HG03342 (cell line): Measurements from ENCODE around the gene SNRNP40.
"Not testable (repeated sequence)": the region's sequence is repeated elsewhere in the genome, so short reads cannot be mapped to it uniquely, and the experiment has no call there.

Source experiments
- ATAC-seq: cut with Tn5 transposase; IDR thresholded peaks from one replicate; pipeline ENCODE4 v1.9.1; 2021; ENCODE audit warnings: mild to moderate bottlenecking, moderate library complexity; ENCODE audit not compliant: unreplicated experiment

Gene SNRNP40

DNA sequence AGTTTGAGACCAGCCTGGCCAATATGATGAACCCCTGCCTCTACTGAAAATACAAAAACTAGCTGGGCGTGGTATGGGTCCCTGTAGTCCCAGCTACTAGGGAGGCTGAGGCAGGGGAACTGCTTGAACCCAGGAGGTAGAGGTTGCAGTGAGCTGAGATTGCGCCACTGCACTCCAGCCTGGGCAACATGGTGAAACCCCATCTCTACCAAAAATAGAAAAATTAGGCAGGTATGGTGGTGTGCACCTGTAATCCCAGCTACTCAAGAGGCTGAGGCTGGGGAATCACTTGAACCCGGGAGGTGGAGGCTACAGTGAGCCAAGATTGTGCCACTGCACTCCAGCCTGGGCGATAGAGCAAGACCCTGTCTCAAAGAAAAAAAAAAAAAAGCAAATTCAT, 8.8 kb downstream of the SNRNP40 start:
- ATAC-seq, result not testable (repeated sequence)

DNA sequence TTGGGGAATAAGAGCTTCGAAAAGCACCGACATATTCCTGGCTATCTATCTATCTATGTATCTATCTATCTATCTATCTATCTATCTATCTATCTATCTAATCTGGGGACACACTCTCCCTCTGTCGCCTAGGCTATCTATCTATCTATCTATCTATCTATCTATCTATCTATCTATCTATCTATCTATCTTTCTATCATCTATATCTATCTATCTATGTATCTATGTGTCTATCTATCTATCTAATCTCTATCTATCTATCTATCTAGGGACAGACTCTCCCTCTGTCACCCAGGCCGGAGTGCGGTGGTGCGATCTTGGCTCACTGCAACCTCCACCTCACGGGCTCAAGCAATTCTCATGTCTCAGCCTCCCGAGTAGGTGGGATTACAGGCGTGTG, 14.2 kb downstream of the SNRNP40 start:
- not testable (repeated sequence) for ATAC-seq

- ATAC-seq, result no peak
These were observed 23.0 kb downstream of the SNRNP40 start for GRCh38 chr1:31273619-31274018.

- ATAC-seq, result no peak
These were observed 24.2 kb downstream of the SNRNP40 start for GRCh38 chr1:31272369-31272768.

GRCh38 chr1:31266547-31266946, 30.0 kb downstream of the SNRNP40 start:
- ATAC-seq, result no peak

DNA sequence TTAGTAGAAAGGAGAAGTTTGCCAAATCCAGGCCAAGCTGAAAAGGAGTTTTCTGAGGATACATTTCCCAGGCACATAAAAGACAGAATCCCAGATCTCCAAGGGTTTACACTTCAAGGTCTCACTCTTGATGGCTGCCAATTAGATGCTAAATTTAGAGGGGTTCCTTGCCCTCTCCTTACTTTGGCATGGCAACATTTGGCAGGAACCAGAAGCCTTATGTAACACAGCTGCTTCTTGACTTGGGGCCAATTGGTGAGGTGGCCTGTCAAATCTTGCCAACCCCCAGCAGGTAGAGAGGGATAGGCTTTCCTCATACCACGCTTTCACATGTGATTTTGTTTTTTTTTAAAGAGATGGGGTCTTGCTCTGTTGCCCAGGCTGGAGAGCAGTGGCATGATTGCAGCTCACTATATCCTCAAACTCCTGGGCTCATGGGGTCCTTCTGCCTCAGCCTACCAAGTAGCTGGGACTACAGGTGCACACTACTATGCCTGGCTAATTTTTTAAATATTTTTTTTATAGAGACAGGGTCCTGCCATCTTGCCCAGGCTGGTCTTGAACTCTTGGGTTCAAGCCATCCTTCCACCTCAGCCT, 31.7 kb downstream of the SNRNP40 start:
- no peak for ATAC-seq

- ATAC-seq, result no peak
These were observed 33.2 kb downstream of the SNRNP40 start for GRCh38 chr1:31263408-31263807.

DNA sequence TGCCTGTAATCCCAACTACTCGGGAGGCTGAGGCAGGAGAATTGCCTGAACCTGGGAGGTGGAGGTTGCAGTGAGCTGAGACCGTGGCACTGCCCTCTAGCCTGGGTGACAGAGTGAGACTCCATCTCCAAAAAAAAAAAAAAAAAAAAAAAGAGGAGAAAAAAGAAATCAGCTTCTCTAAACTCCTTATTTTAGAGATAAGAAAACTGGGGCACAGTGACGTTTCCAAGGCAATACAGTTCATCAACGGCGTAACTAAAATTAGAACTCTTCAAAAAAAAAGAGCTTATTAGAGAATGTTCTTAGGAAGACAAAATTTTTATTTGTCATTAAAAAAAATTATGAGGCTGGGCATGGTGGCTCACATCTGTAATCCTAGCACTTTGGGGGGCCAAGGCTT, 34.2 kb downstream of the SNRNP40 start:
- ATAC-seq, result not testable (repeated sequence)

DNA sequence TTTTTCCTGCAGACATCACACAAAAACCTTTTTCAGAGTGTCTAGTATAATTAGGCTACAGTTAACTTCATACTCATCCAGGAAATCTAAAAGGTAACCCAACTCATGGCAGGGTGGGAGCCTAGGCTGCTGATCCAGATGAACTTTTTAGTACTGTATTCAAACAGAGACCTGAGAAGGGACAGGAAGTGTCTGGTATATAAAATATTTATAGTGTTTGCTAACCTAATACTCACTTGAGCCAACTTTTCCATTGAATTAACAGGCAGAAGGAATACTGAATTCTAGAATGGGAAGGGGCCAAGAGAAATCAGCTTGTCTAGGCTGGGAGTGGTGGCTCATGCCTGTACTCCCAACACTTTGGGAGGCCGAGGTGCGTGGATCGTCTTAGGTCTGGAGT, 34.7 kb downstream of the SNRNP40 start:
- ATAC-seq, result no peak

- ATAC-seq, result no peak
These were observed 36.8 kb downstream of the SNRNP40 start for GRCh38 chr1:31259746-31260145.

DNA sequence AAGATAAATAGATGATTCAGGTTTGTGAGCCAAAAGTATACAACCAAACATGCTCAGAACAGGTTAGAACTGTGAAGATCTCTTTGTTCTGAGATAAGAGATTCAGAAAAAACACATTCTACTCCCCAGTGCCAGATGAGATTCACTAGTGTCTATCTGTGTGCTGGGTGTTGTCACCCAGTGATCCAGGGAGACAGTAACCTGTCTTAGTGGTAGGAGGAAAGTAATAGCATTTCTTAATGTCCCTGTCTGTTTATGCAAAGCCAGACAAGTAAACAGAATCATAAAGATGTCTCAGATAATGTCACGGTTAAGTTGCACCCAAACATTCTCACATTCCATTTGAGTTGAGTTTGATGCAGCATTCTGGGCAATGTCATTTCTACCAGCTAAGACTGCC, 38.0 kb downstream of the SNRNP40 start:
- ATAC-seq, result no peak

DNA sequence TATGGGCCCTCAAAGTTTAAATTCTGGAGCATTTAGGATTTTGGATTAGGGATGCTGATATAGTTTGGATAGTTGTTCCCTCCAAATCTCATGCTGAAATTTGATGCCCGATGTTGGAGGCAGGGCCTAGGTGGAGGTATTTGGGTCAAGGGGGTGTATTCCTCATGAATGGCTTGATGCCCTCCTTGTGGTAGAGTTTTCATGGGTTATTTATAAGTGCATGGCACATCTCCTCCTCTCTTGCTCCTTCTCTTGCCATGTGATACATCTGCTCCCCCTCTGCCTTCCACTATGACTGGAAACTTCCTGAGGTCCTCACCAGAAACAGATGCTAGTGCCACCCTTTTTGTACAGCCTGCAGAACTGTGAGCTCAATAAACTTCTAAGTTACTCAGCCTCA, 39.4 kb downstream of the SNRNP40 start:
- no peak for ATAC-seq

DNA sequence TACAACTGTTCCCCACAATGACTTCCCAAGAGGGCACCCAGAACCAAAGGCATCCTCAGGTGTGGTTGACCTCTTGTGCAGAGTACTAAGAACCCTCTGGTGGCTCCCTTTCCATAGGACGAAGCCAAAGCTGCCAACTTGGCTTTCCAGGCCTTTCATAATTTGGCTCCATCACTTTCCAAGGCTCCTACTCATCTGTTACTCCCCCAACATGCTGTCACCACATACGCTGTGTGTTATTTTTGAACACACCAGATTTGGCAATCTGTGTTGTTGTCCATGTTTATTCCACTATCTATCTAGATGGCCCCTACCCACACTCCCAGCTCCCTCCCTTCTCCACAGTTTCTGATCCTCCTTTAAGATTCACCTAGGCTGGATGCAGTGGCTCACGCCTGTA, 46.7 kb downstream of the SNRNP40 start:
- ATAC-seq, result no peak

- ATAC-seq, result no peak
These were observed 48.3 kb downstream of the SNRNP40 start for GRCh38 chr1:31248276-31248675.

DNA sequence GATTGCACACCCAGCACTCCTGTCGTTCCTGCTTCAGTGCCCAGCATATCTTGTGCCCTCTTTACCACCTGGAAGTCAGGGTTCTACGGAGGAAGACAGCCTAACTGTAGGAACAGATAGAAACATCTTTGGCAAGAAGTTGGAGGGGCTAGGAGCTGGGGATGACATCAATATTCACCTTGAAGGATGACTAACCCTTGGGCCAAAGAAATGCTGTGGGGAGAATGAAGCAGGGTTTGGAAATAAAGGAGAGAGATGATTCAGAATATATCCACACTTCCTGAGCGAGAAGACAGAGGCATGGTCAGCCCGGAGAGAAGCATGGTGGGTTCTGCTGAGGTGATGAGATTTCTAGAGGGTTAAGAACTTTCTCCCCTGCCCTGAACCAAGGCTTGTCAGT, 52.3 kb downstream of the SNRNP40 start:
- no peak for ATAC-seq

DNA sequence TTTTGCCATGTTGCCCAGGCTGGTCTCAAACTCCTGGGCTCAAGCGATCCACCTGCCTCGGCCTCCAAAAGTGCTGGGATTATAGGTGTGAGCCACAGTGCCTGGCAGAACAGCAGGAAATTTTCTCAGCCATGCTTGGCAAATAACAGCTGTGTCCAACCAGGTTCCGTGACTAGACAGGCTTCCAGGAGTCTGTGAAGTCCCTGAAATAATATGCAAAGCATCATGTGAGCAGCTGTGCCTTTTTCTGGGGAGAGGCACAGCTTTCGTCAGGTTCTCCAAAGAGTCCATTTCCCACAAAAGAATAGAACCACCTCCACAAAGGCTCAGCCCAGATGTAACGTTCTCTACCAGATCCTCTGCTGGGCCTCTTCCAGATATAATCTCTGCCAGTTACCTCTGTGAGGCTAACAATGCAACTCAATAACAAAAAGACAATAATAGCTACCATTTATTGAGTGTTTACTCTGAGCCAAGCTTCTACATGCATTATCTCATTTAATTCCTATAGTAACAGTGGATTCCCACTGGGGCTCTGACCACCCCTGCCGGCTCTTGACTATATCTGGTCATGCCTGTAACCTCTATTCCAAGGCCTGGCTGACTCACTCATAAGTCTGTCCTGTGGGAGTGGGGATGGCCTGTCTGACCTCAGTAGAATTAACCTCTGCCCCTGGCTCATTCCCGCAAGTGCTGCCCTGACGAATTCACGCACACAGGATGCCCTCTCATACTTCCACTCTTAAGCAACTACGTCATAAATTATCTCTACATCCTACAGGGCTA, 52.9 kb downstream of the SNRNP40 start:
- no peak for ATAC-seq

GRCh38 chr1:31241321-31241720, 55.3 kb downstream of the SNRNP40 start:
- ATAC-seq, result no peak

- no peak for ATAC-seq
These were observed 56.8 kb downstream of the SNRNP40 start, which contains the start of gene NKAIN1 for GRCh38 chr1:31239653-31240241. TSS of gene NKAIN1 (minus strand) at chr1:31239887. CDS start at chr1:31239547, 340 bp downstream.

GRCh38 chr1:31238986-31239613, 57.5 kb downstream of the SNRNP40 start:
- ATAC-seq, result no peak

DNA sequence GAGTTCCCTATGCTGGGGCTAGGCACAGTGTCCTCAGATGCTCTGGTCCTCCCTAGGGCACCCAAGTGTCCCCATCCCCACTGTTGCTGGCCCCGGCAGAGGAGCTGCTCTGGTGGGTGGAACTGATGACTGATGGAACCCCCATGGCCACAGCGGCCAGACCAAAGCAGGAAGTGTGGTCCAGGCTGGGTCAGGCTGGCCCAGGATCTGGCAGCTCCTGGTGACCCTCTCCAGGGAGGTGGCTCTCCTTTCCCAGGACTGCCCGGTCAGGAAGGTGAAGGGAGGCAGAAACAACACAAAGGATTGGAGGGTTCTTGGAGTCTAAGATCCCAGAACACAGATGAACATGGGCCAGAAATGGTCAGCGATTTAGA, 58.0 kb downstream of the SNRNP40 start:
- no peak for ATAC-seq

DNA sequence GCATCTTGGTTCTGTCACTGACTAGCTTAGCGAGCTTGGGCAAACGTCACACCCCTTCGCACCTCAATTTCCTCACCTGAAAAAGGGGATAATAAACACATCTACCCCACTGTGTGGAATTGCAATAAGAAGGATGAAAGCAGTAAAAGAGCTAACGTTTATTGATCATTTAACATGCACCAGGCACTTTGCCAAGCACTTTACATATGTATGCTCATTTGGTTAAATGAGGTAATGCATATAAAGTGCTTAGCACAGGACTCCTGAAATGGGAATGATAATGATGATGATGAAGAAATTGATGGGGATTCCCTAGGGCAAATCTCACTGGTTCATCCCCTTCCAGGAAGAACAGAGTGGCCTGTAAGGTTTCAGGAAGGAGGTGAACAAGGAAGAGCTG, 61.7 kb downstream of the SNRNP40 start:
- no peak for ATAC-seq
